Measurements from ENCODE around the gene MYO1B. TPM values are rescaled to one million over a fixed set of nuclear protein-coding genes. Genes with fewer than 3 reads are reported as not detected.

The MYO1B gene
- total RNA-seq, 1 experiment from 2014 or later: 43.6 TPM

DNA sequence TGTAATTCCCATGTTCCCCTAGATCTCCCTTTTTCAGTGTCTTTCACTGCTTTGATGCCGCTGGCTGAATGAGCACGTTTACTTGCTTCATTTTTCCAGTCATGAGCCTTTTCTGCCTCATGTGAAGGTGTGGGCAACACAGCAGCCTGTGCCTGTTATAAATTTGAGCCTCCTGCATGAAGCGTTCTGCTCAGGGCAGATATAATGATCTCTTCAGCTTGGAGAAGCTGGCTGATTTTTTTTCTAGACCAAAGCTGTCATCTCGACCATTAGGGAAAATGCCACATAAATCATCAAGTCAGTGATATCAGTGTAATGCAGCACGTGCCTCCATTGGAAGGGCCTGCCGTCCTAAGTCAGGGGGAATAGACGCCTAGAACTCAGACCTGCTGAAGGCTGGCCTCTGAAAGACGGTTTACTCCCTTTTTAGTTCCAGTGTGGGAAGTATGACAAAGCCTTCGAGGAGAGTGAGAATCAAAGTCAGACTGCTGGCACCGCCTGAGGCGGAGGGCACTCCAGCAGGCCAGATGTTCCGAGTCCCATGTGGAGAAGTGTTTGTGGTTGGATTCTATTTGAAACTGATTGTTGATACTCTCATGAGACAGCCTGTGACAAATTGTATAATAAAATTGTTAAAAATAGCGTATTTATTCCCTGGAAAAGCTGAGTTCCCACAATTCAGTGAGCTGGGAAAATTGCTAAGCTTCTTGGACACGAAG, 196.5 kb downstream of the MYO1B start:
- POLR2A ChIA-PET: no interaction called here
- Mint-ChIP-seq H3K27me3 (ENCODE audit: low read depth) (no peaks in the 10 kb centered on the region), H3K4me1 (no peaks in the 10 kb centered on the region), H3K36me3 (no peaks in the 10 kb centered on the region), H3K27ac (no peak overlapping the region), H3K4me3 (no peak overlapping the region), H3K9me3 (no peaks in the 10 kb centered on the region)
- ATAC-seq: no peak
- TF ChIP-seq, protein P1, sequence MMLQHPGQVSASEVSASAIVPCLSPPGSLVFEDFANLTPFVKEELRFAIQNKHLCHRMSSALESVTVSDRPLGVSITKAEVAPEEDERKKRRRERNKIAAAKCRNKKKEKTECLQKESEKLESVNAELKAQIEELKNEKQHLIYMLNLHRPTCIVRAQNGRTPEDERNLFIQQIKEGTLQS (CRISPR knock-in tag; conservative IDR thresholded peaks at IDR 0.05): no peak
- TF ChIP-seq ZNF138 (CRISPR knock-in tag; conservative IDR thresholded peaks at IDR 0.05) (no peak), ZNF396 (CRISPR knock-in tag; IDR thresholded peaks at IDR 0.05; ENCODE audit: borderline replicate concordance) (no peak), TEAD1 (CRISPR knock-in tag; IDR thresholded peaks at IDR 0.05) (no peak), GABPB1 (CRISPR knock-in tag; IDR thresholded peaks at IDR 0.05) (no peak), ZNF317 (CRISPR knock-in tag; IDR thresholded peaks at IDR 0.05; ENCODE audit: borderline replicate concordance, low read depth) (no peak)
- TF ChIP-seq, protein P2, sequence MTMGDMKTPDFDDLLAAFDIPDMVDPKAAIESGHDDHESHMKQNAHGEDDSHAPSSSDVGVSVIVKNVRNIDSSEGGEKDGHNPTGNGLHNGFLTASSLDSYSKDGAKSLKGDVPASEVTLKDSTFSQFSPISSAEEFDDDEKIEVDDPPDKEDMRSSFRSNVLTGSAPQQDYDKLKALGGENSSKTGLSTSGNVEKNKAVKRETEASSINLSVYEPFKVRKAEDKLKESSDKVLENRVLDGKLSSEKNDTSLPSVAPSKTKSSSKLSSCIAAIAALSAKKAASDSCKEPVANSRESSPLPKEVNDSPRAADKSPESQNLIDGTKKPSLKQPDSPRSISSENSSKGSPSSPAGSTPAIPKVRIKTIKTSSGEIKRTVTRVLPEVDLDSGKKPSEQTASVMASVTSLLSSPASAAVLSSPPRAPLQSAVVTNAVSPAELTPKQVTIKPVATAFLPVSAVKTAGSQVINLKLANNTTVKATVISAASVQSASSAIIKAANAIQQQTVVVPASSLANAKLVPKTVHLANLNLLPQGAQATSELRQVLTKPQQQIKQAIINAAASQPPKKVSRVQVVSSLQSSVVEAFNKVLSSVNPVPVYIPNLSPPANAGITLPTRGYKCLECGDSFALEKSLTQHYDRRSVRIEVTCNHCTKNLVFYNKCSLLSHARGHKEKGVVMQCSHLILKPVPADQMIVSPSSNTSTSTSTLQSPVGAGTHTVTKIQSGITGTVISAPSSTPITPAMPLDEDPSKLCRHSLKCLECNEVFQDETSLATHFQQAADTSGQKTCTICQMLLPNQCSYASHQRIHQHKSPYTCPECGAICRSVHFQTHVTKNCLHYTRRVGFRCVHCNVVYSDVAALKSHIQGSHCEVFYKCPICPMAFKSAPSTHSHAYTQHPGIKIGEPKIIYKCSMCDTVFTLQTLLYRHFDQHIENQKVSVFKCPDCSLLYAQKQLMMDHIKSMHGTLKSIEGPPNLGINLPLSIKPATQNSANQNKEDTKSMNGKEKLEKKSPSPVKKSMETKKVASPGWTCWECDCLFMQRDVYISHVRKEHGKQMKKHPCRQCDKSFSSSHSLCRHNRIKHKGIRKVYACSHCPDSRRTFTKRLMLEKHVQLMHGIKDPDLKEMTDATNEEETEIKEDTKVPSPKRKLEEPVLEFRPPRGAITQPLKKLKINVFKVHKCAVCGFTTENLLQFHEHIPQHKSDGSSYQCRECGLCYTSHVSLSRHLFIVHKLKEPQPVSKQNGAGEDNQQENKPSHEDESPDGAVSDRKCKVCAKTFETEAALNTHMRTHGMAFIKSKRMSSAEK (CRISPR knock-in tag; IDR thresholded peaks at IDR 0.05; ENCODE audit: borderline replicate concordance): no peak
- TF ChIP-seq, protein P3, sequence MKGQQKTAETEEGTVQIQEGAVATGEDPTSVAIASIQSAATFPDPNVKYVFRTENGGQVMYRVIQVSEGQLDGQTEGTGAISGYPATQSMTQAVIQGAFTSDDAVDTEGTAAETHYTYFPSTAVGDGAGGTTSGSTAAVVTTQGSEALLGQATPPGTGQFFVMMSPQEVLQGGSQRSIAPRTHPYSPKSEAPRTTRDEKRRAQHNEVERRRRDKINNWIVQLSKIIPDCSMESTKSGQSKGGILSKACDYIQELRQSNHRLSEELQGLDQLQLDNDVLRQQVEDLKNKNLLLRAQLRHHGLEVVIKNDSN (CRISPR knock-in tag; IDR thresholded peaks at IDR 0.05): no peak
- CTCF ChIA-PET: no interaction called here
- no peak for DNase-seq (ENCODE audit: low spot score)

DNA sequence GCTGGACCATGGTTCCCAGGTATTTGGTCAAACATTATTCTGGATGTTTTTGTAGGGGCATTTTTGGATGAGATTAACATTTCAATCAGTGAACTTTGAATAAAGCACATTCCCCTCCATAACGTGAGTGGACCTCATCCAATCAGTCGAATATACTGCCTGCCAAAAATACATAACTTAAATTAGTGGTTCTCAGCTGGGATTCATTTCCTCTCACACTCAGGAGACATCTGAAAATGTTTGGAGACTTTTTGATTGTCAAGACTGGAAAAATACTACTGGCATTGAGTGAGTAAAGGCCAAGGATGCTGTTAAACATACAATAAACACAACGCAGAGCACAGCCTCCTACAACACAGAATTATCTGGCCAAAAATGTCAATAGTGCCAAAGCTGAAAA, 198.2 kb downstream of the MYO1B start:
- no peaks in the 10 kb centered on the region for H3K4me1 Mint-ChIP-seq
- peaks cover 12% of the 10 kb centered on the region; the same call in 1 of the 2 replicates for H3K9me3 Mint-ChIP-seq
- no peak for DNase-seq (ENCODE audit: low spot score)
- no peak overlapping the region for H3K27ac Mint-ChIP-seq
- no peaks in the 10 kb centered on the region for H3K27me3 Mint-ChIP-seq (ENCODE audit: low read depth)
- POLR2A ChIA-PET: no interaction called here
- no peak for TF ChIP-seq JAZF1 (CRISPR knock-in tag; IDR thresholded peaks at IDR 0.05)
- no peak for TF ChIP-seq NR2C2 (CRISPR knock-in tag; IDR thresholded peaks at IDR 0.05)
- TF ChIP-seq ZNF423 (CRISPR knock-in tag; IDR thresholded peaks at IDR 0.05): no peak
- TF ChIP-seq IRF2 (CRISPR knock-in tag; IDR thresholded peaks at IDR 0.05; ENCODE audit: borderline replicate concordance, low read depth): no peak
- no peak for TF ChIP-seq RORB (CRISPR knock-in tag; IDR thresholded peaks at IDR 0.05)
- CTCF ChIA-PET: no interaction called here
- H3K36me3 Mint-ChIP-seq: no peaks in the 10 kb centered on the region
- ATAC-seq: no peak
- no peak overlapping the region for H3K4me3 Mint-ChIP-seq

DNA sequence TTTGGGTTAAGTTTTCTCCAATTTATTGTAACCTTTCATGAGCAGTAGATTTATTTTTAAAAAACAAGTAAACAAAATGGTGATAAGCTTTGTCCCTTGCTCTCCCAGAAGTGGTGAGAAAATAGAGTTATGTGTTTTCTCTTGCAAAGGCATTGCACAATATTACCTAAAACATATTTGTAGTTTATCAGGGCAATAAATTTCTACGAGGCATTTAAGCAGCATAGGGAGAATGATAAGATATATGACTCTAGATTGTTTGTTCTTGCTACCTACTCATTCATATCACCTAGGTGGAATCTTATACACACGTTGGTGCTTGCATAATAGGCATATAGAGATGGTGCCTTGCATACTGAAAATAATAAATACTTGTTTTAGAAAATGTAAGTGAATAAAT, 201.7 kb downstream of the MYO1B start:
- Mint-ChIP-seq H3K27me3 (ENCODE audit: low read depth) (no peaks in the 10 kb centered on the region), H3K4me3 (no peak overlapping the region), H3K9me3 (peaks cover 12% of the 10 kb centered on the region; the same call in 1 of the 2 replicates), H3K4me1 (no peaks in the 10 kb centered on the region), H3K27ac (no peak overlapping the region), H3K36me3 (no peaks in the 10 kb centered on the region)
- ChIA-PET CTCF (no interaction called here), POLR2A (no interaction called here)
- DNase-seq (ENCODE audit: low spot score) (no peak), ATAC-seq (no peak)
- TF ChIP-seq GTF2I (CRISPR knock-in tag; conservative IDR thresholded peaks at IDR 0.05) (no peak), SOX15 (CRISPR knock-in tag; IDR thresholded peaks at IDR 0.05) (no peak), JUN (CRISPR knock-in tag; IDR thresholded peaks at IDR 0.05) (no peak)
